Measurements from ENCODE around the gene HECTD4.

DNA sequence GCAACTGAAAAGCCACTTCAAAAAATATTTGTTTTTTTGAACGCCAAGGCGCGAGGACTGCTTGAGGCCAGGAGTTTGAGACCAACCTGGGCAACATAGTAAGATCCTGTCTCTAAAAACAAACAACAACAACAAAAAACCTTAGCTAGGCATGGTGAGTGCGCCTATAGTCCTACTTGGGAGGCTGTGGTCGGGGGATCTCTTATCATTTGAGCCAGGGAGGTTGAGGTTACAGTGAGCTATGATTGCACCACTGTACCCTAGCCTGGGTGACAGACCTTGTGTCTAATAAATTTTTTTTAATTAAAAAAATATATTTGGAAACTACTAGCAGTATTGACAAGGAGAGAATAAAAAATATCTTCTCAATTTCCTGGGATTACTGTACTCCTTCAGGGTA, 143.8 kb downstream of the HECTD4 start:
- TF ChIP-seq POLR2A (IDR thresholded peaks at IDR 0.05; ENCODE audit: low read depth, low read length): no peak
- TF ChIP-seq, protein P1, sequence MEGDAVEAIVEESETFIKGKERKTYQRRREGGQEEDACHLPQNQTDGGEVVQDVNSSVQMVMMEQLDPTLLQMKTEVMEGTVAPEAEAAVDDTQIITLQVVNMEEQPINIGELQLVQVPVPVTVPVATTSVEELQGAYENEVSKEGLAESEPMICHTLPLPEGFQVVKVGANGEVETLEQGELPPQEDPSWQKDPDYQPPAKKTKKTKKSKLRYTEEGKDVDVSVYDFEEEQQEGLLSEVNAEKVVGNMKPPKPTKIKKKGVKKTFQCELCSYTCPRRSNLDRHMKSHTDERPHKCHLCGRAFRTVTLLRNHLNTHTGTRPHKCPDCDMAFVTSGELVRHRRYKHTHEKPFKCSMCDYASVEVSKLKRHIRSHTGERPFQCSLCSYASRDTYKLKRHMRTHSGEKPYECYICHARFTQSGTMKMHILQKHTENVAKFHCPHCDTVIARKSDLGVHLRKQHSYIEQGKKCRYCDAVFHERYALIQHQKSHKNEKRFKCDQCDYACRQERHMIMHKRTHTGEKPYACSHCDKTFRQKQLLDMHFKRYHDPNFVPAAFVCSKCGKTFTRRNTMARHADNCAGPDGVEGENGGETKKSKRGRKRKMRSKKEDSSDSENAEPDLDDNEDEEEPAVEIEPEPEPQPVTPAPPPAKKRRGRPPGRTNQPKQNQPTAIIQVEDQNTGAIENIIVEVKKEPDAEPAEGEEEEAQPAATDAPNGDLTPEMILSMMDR (conservative IDR thresholded peaks at IDR 0.05; ENCODE audit: low read depth, low read length): no peak
- no peak for TF ChIP-seq MAZ (IDR thresholded peaks at IDR 0.05; ENCODE audit: borderline replicate concordance, low read depth, low read length)
- TF ChIP-seq RAD21 (IDR thresholded peaks at IDR 0.05; ENCODE audit: low read length): no peak
- TF ChIP-seq MXI1 (IDR thresholded peaks at IDR 0.05; ENCODE audit: borderline replicate concordance, low read depth, low read length): no peak
- no peak for TF ChIP-seq MAFK (IDR thresholded peaks at IDR 0.05; ENCODE audit: low read depth, low read length)
- no peak for TF ChIP-seq RFX5 (IDR thresholded peaks at IDR 0.05; ENCODE audit: low read depth, low read length)
- no peak for TF ChIP-seq RCOR1 (IDR thresholded peaks at IDR 0.05; ENCODE audit: insufficient replicate concordance, low read length)

All from IMR-90 (cell line).